ENCODE results near the gene SLC22A23. TPM values are rescaled to one million over a fixed set of nuclear protein-coding genes. Genes with fewer than 3 reads are reported as not detected.

SLC22A23 gene
- total RNA-seq, 4 donors from 2014 or later = 7.6 to 13.1 (median 9.5) TPM

GRCh38 chr6:3398165-3398562 lies 58.7 kb downstream of the SLC22A23 start:
- Histone ChIP-seq H3K9me3 (no peaks in the 10 kb centered on the region), H3K4me1 (peaks cover 5 to 37% (median 21%) of the 10 kb centered on the region in 4 donors), H3K36me3 (no peaks in the 10 kb centered on the region), H3K27me3 (no peaks in the 10 kb centered on the region), H3K27ac (replicated peaks in 1 of 4) (no peak overlapping the region), H3K4me3 (no peak overlapping the region)
- DNase-seq (ENCODE audit: extremely low spot score) = no peak
- WGBS = 37% methylated on average over 3 of the region's 3 CpGs
- TF ChIP-seq EP300 (IDR thresholded peaks at IDR 0.05) = no peak
- no peak for TF ChIP-seq CTCF (IDR thresholded peaks at IDR 0.05)
- TF ChIP-seq POLR2A (IDR thresholded peaks at IDR 0.05; ENCODE audit: low read depth) = no peak
- no peak for TF ChIP-seq POLR2AphosphoS5 (IDR thresholded peaks at IDR 0.05)
- intact Hi-C loops (cut with DNase I) = no loop called here

DNA sequence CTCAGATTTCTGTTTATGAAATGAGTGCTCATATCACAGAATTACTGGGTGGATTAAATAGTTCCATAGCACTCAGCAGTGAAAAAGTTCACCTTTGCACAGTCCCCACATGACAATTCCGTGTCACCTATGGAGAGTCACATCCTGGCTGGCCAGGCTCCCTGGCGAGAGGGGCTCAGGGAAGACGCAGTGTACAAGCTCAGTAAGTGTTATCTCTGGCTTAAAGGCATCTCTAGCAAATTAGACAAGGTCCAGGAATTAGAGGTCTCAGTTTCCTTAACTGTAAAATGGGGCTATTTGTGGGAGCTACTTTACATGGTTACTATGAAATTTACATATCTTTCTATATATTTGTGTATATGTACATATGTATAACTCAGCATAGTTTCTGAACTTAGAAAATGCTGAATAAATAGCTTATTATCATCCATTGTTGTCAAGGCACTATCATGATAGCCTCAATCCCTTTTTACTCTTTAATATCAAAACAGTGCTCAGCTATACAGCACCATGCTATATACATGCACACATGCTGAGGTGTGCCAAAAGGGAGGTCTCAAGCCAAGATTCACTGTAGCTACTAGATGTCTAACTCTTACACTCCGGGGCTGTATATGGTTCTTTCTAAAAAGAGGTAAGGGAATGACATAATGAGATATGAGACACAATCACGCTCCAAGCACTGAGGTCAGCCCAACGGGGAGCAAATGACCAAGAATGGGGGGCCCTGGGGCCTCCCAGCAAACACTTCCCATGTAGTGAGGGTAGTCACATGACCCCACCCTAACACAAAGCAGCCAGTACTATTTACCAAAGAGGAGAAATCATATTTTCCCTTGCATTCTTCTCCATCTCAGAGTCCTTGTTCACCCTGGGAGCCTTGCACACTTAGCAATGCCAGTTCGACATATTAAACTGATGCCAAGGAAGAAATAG lies 59.4 kb downstream of the SLC22A23 start:
- no peak for TF ChIP-seq POLR2AphosphoS5 (IDR thresholded peaks at IDR 0.05)
- no peak for TF ChIP-seq CTCF (IDR thresholded peaks at IDR 0.05)
- no peak for TF ChIP-seq POLR2A (IDR thresholded peaks at IDR 0.05; ENCODE audit: low read depth)
- no peak for TF ChIP-seq EP300 (IDR thresholded peaks at IDR 0.05)
- Histone ChIP-seq H3K4me3 (no peak overlapping the region), H3K27me3 (no peaks in the 10 kb centered on the region), H3K9me3 (no peaks in the 10 kb centered on the region), H3K36me3 (no peaks in the 10 kb centered on the region), H3K27ac (replicated peaks in 1 of 4) (no peak overlapping the region), H3K4me1 (peaks cover 5 to 30% (median 15%) of the 10 kb centered on the region in 4 donors)
- DNase-seq (ENCODE audit: extremely low spot score) = no peak
- 81% methylated on average over 7 of the region's 7 CpGs for WGBS
- intact Hi-C loops (cut with DNase I) = no loop called here

DNA sequence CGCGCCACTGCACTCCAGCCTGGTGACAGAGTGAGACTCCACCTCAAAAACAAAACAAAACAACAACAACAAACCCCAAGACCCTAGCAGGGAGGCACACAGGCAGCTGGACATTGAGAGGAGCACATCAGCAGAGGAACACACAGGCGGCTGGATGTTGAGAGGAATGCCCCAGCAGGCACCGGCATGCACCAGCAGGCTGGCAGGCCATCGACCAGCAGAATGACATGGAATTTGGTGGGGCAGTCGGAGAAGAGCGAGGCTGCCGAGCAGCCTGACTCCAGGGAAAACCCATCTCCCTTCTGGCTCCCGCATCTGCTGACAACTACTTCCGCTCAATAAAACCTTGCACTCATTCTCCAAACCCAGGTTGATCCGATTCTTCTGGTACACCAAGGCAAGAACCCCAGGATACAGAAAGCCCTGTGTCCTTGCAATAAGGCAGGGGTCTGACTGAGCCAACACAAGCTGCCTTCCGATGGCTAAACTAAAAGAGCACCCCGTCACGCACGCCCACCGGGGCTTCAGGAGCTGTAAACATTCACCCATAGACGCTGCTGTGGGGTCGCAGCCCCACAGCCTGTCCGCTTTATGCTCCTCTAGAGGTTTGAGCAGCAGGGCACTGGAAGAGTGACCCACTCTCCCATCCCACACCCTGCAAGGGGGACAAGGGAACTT lies 60.2 kb downstream of the SLC22A23 start:
- no peak for DNase-seq (ENCODE audit: extremely low spot score)
- 89% methylated on average over 17 of the region's 19 CpGs for WGBS
- no peak overlapping the region for H3K4me3 ChIP-seq
- H3K27me3 ChIP-seq = no peaks in the 10 kb centered on the region
- no peak overlapping the region for H3K27ac ChIP-seq (replicated peaks in 1 of 4)
- intact Hi-C loops (cut with DNase I) = no loop called here
- no peaks in the 10 kb centered on the region for H3K9me3 ChIP-seq
- no peaks in the 10 kb centered on the region for H3K36me3 ChIP-seq
- TF ChIP-seq EP300 (IDR thresholded peaks at IDR 0.05) (no peak), POLR2AphosphoS5 (IDR thresholded peaks at IDR 0.05) (no peak), CTCF (IDR thresholded peaks at IDR 0.05) (no peak), POLR2A (IDR thresholded peaks at IDR 0.05; ENCODE audit: low read depth) (no peak)
- peaks cover 5 to 21% (median 12%) of the 10 kb centered on the region in 4 donors for H3K4me1 ChIP-seq

GRCh38 chr6:3394671-3395070 lies 62.2 kb downstream of the SLC22A23 start:
- 86% methylated on average over 7 of the region's 7 CpGs for WGBS
- Histone ChIP-seq H3K9me3 (no peaks in the 10 kb centered on the region), H3K4me1 (peaks cover 5 to 29% (median 16%) of the 10 kb centered on the region in 4 donors), H3K4me3 (no peak overlapping the region), H3K27me3 (no peaks in the 10 kb centered on the region), H3K27ac (replicated peaks in 1 of 4) (no peak overlapping the region), H3K36me3 (no peaks in the 10 kb centered on the region)
- DNase-seq (ENCODE audit: extremely low spot score) = no peak
- TF ChIP-seq EP300 (IDR thresholded peaks at IDR 0.05) (no peak), POLR2A (IDR thresholded peaks at IDR 0.05; ENCODE audit: low read depth) (no peak), CTCF (IDR thresholded peaks at IDR 0.05) (no peak), POLR2AphosphoS5 (IDR thresholded peaks at IDR 0.05) (no peak)
- intact Hi-C loops (cut with DNase I) = no loop called here

Data from esophagus muscularis mucosa (tissue), 4 donors.